NCI-H345 (cell line): ENCODE data around the gene CFTR.

Experiments
- DNase-seq: peaks from one replicate; lab custom pipeline; 2025; lab: John Stamatoyannopoulos, UW

CFTR gene

GRCh38 chr7:117588352-117588794, 108.5 kb downstream of the CFTR start:
- no peak for DNase-seq

GRCh38 chr7:117590191-117590590, 110.4 kb downstream of the CFTR start:
- no peak for DNase-seq

- DNase-seq = no peak
Measured at GRCh38 chr7:117592011-117592635, 112.3 kb downstream of the CFTR start.

GRCh38 chr7:117596134-117596533, 116.3 kb downstream of the CFTR start:
- DNase-seq = no peak

DNA sequence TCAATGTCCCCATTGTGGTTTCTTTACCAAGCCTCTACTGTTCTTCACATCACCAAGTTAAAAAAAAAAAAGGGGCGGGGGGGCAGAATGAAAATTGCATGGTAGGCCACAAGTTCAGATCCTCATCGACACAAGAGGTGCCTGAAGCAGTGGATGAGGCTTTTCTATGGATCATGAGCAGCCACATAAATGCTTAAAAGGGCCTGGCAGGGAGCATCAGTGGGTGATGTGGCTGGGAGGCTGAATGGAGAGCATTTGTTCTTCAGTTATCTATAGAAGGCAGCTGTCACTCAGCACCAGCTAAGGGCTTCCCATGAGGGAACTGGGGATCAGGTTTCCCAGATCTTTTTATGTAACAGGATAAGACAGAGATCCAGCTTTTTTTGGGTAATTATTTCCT, 117.9 kb downstream of the CFTR start:
- DNase-seq = peak; percentile 39

- DNase-seq = no peak
Measured at GRCh38 chr7:117600911-117601310, 121.1 kb downstream of the CFTR start.

GRCh38 chr7:117603627-117604026, 123.8 kb downstream of the CFTR start:
- no peak for DNase-seq

- no peak for DNase-seq
Measured at GRCh38 chr7:117605712-117606111, 125.9 kb downstream of the CFTR start.

DNA sequence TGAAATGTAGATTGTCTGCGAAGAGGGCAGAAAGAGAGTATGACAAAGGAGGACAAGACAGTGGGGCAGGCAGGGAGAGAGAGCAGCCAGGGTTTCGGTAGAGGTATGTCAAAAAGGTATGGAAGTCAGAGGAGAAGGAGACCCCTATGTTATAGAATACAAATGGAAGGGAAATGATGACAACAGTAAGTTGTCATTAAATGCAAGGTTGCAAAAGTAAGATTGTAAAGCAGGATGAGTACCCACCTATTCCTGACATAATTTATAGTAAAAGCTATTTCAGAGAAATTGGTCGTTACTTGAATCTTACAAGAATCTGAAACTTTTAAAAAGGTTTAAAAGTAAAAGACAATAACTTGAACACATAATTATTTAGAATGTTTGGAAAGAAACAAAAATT, 126.3 kb downstream of the CFTR start:
- DNase-seq = no peak

DNA sequence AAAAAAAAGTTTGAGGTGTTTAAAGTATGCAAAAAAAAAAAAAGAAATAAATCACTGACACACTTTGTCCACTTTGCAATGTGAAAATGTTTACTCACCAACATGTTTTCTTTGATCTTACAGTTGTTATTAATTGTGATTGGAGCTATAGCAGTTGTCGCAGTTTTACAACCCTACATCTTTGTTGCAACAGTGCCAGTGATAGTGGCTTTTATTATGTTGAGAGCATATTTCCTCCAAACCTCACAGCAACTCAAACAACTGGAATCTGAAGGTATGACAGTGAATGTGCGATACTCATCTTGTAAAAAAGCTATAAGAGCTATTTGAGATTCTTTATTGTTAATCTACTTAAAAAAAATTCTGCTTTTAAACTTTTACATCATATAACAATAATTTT, 130.6 kb downstream of the CFTR start:
- DNase-seq = no peak

GRCh38 chr7:117612637-117613036, 132.8 kb downstream of the CFTR start:
- DNase-seq = no peak

- DNase-seq = no peak
Measured at GRCh38 chr7:117616694-117617093, 136.9 kb downstream of the CFTR start.

- DNase-seq = no peak
Measured at GRCh38 chr7:117619681-117620080, 139.9 kb downstream of the CFTR start.

- no peak for DNase-seq
Measured at GRCh38 chr7:117621075-117621618, 141.3 kb downstream of the CFTR start.

GRCh38 chr7:117623606-117624005, 143.8 kb downstream of the CFTR start:
- DNase-seq = no peak

DNA sequence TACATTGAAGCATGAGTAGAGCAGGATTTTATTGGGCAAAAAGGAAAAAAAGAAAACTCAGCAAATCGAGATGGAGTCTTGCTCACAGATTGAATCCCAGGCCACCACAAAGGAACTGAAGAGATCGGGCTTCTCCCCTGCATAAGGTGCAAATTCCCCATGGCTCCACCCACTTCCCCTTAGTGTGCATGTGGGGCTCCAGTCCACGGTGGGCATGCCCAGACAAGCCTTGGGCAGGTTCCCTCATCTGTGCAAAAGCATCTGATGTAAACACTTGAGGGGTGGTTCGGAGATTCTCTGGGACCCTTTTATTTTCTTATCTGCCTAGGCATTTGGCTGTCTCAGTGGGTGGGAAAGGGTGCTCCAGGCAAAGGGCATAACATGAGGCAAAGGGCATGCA, 150.7 kb downstream of the CFTR start:
- no peak for DNase-seq

DNA sequence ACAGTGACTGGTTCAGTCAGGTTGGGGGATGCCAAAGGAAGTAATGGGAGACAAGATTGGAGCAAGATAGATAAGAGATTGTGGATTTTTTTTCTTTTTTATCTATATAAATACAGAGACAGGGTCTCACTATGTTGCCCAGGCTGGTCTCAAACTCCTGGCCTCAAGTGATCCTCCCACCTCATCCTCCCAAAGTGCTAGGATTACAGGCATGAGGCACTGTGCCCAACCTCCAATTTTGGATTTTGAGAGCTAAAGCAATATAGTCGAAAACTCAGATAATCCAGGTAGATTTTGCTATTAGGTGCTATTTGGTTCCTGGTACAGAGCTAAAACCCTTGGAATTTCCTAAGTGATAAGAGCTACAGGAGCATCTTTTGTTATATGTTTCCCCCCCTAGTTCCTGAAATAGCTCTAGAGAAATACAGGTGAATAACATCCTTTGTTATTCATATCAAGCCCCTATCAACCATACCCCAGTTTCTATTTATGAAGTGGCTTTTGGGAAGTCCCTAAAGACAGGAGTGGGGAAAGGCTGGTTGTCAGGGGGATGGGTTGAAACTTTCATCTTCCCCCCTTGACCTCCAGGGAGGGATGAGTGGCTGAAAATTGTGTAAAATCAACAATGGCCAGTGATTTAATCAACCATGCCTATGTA, 151.2 kb downstream of the CFTR start:
- no peak for DNase-seq

- DNase-seq = no peak
Measured at GRCh38 chr7:117631652-117632051, 151.8 kb downstream of the CFTR start.

- DNase-seq = no peak
Measured at GRCh38 chr7:117637937-117638336, 158.1 kb downstream of the CFTR start.

DNA sequence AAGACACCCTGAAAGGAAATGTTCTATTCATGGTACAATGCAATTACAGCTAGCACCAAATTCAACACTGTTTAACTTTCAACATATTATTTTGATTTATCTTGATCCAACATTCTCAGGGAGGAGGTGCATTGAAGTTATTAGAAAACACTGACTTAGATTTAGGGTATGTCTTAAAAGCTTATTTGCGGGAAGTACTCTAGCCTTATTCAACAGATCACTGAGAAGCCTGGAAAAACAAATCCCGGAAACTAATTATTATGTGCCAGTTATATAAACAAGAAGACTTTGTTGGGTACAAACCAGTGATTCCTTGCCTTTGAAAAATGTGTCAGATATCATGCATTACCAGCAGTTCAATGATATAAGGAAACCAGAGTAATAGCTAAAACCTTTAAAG, 160.1 kb downstream of the CFTR start:
- DNase-seq = no peak

DNA sequence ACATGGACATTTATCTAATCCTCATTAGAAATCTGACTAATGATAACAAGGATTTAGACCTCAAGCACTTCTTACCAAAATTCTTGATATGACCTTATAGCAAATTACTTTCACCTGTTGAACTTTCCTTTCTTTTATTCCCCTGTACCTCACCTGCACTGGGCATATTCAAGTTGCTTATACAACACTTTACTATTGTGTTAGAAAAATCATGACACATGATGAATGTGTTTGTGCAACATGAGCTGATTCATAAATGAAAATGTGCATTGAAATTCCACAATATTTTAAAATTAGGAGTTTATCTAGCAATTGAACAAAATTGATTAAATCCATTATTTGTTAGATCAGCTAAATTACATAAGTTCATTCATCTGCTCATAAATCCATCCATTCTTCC, 160.6 kb downstream of the CFTR start:
- DNase-seq = no peak

- DNase-seq = no peak
Measured at GRCh38 chr7:117645481-117646165, 165.8 kb downstream of the CFTR start.

DNA sequence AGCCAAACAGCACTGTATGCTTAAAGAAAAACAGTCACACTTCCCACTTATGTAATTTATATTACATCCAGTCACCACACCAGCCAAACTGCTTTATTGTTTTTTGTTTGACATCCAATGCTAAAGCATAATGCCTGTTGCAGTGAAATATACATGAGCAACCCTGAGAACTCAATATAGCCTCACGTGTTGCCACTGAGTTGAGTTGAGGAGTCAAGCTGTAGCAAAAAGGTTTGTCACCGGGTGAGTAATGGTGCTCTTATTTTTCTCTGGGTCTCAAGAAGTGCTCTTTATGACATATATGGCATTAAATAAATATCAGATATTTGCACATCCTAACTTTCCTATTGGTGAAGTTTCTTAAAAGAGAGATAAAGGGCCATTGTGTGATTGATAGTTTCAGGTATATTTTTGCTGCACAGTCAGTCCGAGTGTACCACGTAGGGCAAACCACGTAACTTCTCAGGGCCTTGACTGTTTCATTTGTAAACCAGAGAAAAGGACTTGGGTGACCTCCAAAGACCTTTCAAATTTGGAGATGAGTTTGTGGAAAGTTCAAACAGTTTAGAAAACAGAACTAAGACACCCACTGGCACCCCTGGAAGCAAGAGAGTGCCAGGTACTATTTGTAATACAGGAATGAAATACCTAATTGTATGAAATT, 168.5 kb downstream of the CFTR start:
- no peak for DNase-seq
